A673 (cell line): ENCODE measurements around the gene DNM1. TPM values are rescaled to one million over a fixed set of nuclear protein-coding genes. Genes with fewer than 3 reads are reported as not detected.

Experiments
- BruUV-seq: library from RNA; stranded (reverse); fragments of 400-500 nt; replicated peaks from 2 replicates; lab custom pipeline; 2021; lab: Mats Ljungman, UMichigan
- CTCF ChIA-PET: fragments of 300-600 bp; sonication (Branson Sonifier 250); formaldehyde crosslinking; loops from one replicate; lab custom pipeline; 2022; ENCODE audit warnings: antibody characterized with exemption; lab: Charles Lee
- POLR2A ChIA-PET: fragments of 300-600 bp; sonication (Branson Sonifier 250); formaldehyde crosslinking; loops from one replicate; lab custom pipeline; 2022; ENCODE audit warnings: antibody characterized with exemption; ENCODE audit not compliant: low non-redundant PET; lab: Charles Lee
- DNase-seq: peaks from one replicate; pipeline ENCODE4 v3.0.0-alpha.2; 2015; ENCODE audit warnings: low spot score
- H3K27ac ChIP-seq: fragments of 200-600 bp; sonication (generic); 2 replicates; pipeline ENCODE4 v1.5.1; 2016; ENCODE audit warnings: mixed run types, low read depth, mild to moderate bottlenecking, mixed read lengths, antibody characterized with exemption, low read length; ENCODE audit not compliant: poor library complexity, severe bottlenecking
- H3K27me3 ChIP-seq: fragments of 200-600 bp; sonication (generic); replicated peaks from 2 replicates; pipeline ENCODE4 v1.6.1; 2017; ENCODE audit warnings: mixed run types, low read depth, mild to moderate bottlenecking, mixed read lengths, antibody characterized with exemption, low read length; ENCODE audit not compliant: insufficient read depth, poor library complexity
- H3K36me3 ChIP-seq: fragments of 200-600 bp; sonication (generic); 2 replicates; pipeline ENCODE4 v1.6.1; 2016; ENCODE audit warnings: mixed run types, mild to moderate bottlenecking, mixed read lengths, antibody characterized with exemption, low read length; ENCODE audit not compliant: insufficient read depth, poor library complexity, severe bottlenecking
- H3K4me1 ChIP-seq: fragments of 200-600 bp; sonication (generic); 2 replicates; pipeline ENCODE4 v1.6.1; 2017; ENCODE audit warnings: mixed run types, mild to moderate bottlenecking, mixed read lengths, antibody characterized with exemption, low read length; ENCODE audit not compliant: insufficient read depth, poor library complexity, severe bottlenecking
- H3K4me3 ChIP-seq: fragments of 200-600 bp; sonication (generic); 2 replicates; pipeline ENCODE4 v1.5.1; 2016; ENCODE audit warnings: low read depth, mixed run types, mild to moderate bottlenecking, mixed read lengths, low read length; ENCODE audit not compliant: poor library complexity, severe bottlenecking
- H3K9me3 ChIP-seq: fragments of 200-600 bp; sonication (generic); 2 replicates; pipeline ENCODE4 v1.6.1; 2016; ENCODE audit warnings: mixed run types, low read depth, mild to moderate bottlenecking, mixed read lengths, antibody characterized with exemption, low read length; ENCODE audit not compliant: poor library complexity, severe bottlenecking
- EZH2 ChIP-seq: fragments of 200-600 bp; sonication (generic); IDR thresholded peaks from 2 replicates; pipeline ENCODE4 v1.6.1; 2017; ENCODE audit warnings: borderline replicate concordance, low read depth, mild to moderate bottlenecking, mixed read lengths, antibody characterized with exemption, low read length; ENCODE audit not compliant: poor library complexity, severe bottlenecking
- intact Hi-C: fragments of 100-400 bp; cut with micrococcal nuclease; formaldehyde crosslinking; loops from one replicate; pipeline ENCODE4 v1.10.0; 2022; ENCODE audit not compliant: unreplicated experiment
- total RNA-seq: library from RNA; stranded (reverse); gene quantifications from 2 replicates; pipeline ENCODE4 v1.2.3, GENCODE V29; 2021
- TF ChIP-seq, protein P1 (sequence below): fragments of 300-800, 200-600 bp; sonication (generic); conservative IDR thresholded peaks from 2 replicates; pipeline ENCODE4 v1.5.1; 2017; ENCODE audit warnings: low read depth, mild to moderate bottlenecking, antibody characterized with exemption, low read length, moderate library complexity, mixed read lengths

Gene DNM1
- total RNA-seq, 1 experiment from 2014 or later = 7.6 TPM

DNA sequence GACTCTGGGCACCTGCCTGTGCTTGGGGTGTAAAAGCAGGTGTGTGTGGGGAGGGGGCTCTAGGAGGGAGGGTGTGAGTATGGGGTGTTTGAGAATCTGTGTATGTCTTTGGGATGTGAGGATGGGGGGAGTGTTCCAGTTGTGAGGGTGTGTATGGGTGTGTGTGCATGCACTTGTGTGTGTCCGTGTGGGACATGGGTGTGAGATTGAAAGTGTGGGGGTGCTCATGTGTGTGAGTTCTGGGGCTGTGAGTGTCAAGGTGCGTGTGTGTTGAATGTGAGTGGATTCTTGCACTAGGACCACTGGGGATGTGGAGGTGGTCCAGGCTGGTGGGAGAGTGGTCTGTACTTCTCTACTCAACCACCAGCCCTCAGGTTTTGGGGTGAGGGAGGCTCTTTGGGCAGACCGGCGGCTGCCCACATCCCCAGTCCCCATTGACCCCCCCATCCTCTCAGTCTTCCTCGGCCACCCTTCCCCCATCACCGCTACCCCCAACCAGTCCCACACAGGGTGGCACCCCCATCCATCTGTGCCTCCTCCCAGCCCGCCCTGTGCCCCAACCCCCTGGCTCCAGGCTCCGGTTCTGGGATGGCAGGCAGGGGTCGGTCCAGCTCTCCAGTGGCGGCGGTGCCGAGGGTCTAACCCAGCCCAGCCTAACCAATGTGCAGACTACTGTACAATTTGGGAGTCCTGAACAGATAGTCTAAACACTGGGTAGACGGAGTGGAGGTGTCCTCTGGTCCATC, 41.1 kb downstream of the DNM1 start:
- ChIA-PET CTCF (interaction anchor here (0.6 kb wide), 1 partner anchor 11 kb away, joined by 11 read pairs; no protein-coding TSS in a partner anchor), POLR2A (no interaction called here)
- Histone ChIP-seq H3K9me3 (no peaks in the 10 kb centered on the region), H3K36me3 (no peaks in the 10 kb centered on the region), H3K27me3 (no peaks in the 10 kb centered on the region), H3K27ac (no peak overlapping the region), H3K4me1 (peaks cover 7% of the 10 kb centered on the region), H3K4me3 (no peak overlapping the region)
- TF ChIP-seq EZH2 = no peak
- TF ChIP-seq, protein P1, sequence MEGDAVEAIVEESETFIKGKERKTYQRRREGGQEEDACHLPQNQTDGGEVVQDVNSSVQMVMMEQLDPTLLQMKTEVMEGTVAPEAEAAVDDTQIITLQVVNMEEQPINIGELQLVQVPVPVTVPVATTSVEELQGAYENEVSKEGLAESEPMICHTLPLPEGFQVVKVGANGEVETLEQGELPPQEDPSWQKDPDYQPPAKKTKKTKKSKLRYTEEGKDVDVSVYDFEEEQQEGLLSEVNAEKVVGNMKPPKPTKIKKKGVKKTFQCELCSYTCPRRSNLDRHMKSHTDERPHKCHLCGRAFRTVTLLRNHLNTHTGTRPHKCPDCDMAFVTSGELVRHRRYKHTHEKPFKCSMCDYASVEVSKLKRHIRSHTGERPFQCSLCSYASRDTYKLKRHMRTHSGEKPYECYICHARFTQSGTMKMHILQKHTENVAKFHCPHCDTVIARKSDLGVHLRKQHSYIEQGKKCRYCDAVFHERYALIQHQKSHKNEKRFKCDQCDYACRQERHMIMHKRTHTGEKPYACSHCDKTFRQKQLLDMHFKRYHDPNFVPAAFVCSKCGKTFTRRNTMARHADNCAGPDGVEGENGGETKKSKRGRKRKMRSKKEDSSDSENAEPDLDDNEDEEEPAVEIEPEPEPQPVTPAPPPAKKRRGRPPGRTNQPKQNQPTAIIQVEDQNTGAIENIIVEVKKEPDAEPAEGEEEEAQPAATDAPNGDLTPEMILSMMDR = no peak
- no TSS peak for BruUV-seq
- DNase-seq = no peak
- intact Hi-C loops = no loop called here

DNA sequence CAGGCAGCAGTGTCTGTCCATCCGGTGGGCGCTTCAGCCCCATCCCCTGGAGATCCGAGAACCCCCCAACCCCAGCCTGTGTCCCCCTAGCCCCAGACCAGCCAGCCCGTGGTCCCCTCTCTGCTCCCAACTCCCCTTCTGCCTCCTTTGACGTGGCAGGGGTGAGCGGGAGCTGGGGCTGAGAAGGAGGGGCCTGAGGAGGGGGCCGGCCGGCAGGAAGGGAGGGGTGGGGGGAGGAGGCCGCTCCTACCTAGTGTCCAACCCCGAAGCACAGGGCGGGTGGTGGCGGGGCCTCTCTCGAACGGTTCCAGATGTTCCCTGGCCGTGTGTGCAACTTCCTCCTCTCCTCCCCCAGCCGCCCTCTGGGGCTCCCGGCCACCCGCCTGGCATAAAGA, 41.7 kb downstream of the DNM1 start:
- no peaks in the 10 kb centered on the region for H3K27me3 ChIP-seq
- no peak overlapping the region for H3K4me3 ChIP-seq
- intact Hi-C loops = no loop called here
- CTCF ChIA-PET = interaction anchor here (0.6 kb wide), 1 partner anchor 10 kb away, joined by 11 read pairs; no protein-coding TSS in a partner anchor
- peaks cover 7% of the 10 kb centered on the region for H3K4me1 ChIP-seq
- H3K36me3 ChIP-seq = no peaks in the 10 kb centered on the region
- POLR2A ChIA-PET = no interaction called here
- TF ChIP-seq, protein P1 = no peak
- TF ChIP-seq EZH2 = no peak
- no peak overlapping the region for H3K27ac ChIP-seq
- no peaks in the 10 kb centered on the region for H3K9me3 ChIP-seq
- peak; percentile 42 for DNase-seq
- BruUV-seq = no TSS peak

DNA sequence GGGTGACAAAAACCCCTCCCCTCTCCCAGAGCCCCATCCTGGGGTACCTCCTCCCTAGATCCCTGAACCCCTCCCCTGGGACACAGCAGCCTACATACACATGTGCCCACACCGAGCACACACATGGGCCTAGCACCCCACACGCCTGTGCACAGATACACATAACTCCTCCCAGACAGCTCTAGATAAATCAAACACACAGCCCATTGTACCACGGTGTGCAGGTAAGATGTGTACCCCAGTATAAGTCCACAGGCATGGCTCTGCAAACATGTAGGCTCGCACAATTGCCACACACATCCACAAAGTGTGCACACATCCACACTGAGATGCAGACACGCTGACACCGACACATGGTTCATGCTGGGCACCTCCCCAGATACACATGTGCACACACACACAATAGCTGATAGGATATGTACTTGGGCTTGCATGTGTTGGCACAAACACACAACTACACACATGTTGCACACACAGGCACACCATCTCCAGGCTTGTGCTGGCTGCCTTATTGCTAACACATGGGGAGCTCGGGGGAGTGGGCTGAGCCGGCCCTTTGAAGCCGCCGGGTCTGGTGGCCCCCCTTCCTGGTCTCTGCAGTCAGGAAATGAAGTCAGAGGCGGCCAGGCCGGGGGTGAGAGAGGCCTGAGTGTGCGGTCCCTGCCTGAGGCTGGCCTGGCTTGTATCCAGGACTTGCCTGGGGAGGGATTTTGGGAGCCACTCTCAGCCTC, 42.4 kb downstream of the DNM1 start:
- Histone ChIP-seq H3K4me3 (no peak overlapping the region), H3K27ac (no peak overlapping the region), H3K4me1 (peaks cover 7% of the 10 kb centered on the region), H3K9me3 (no peaks in the 10 kb centered on the region), H3K27me3 (no peaks in the 10 kb centered on the region), H3K36me3 (no peaks in the 10 kb centered on the region)
- TF ChIP-seq, protein P1 = no peak
- TF ChIP-seq EZH2 = no peak
- intact Hi-C loops = no loop called here
- POLR2A ChIA-PET = no interaction called here
- BruUV-seq = no TSS peak
- no peak for DNase-seq
- CTCF ChIA-PET = interaction anchor here (0.8 kb wide), 1 partner anchor 174 kb away, joined by 4 read pairs; no protein-coding TSS in a partner anchor
